Hepatocyte (in vitro differentiated cells): ENCODE measurements around the gene TRAF3.

Source experiments
- EZH2 ChIP-seq: fragments of 200-600 bp; sonication (generic); IDR thresholded peaks from 2 replicates; pipeline ENCODE4 v1.6.1; 2016; ENCODE audit warnings: antibody characterized with exemption, mild to moderate bottlenecking, borderline replicate concordance
- EZH2phosphoT487 ChIP-seq: fragments of 200-600 bp; sonication (generic); IDR thresholded peaks from one replicate; pipeline ENCODE4 v1.6.1; 2018; ENCODE audit warnings: antibody characterized with exemption, mild to moderate bottlenecking, low read depth, moderate library complexity; ENCODE audit not compliant: unreplicated experiment, severe bottlenecking
- TF ChIP-seq, protein P1 (sequence below): fragments of 200-600 bp; sonication (generic); IDR thresholded peaks from 2 replicates; pipeline ENCODE4 v1.5.1; 2016; ENCODE audit warnings: antibody characterized with exemption, mild to moderate bottlenecking; ENCODE audit not compliant: poor library complexity

DNA sequence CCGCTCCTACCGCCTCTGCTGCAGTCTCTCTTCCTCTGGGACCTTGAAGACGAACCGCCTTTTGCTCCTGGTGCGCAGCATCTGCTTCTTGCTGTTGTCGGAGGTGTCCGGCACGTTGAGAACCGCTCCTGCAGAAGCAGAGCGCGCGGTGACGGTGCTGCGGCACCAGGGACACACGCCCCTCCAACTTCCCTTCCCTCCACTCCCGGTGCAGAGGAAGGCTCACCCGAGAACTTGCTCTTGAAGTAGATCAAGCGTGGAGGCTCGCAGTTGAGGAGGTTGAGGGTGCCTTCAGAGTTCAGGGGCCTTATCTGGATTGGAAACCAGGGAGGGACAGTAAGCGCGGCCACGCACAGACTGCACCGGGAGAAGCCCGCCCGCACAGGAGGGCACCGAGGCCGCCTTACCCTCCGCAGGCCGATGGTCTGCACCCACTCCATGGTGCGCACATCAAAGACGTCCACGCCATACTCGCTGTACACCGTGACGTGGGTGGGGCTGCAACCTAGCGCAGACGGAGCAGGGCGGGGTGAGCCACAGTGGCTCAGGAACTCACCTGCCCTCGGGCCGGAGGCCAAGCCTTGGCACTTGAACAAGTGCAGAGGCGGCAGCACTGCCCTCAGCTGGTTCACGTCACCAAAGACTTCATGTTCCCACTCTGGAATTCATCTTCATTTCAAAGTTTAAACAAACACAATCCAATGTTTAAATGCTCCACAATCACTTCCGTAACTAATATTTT lies 162.7 kb downstream of the TRAF3 start:
- TF ChIP-seq EZH2, result no peak
- TF ChIP-seq, protein P1, sequence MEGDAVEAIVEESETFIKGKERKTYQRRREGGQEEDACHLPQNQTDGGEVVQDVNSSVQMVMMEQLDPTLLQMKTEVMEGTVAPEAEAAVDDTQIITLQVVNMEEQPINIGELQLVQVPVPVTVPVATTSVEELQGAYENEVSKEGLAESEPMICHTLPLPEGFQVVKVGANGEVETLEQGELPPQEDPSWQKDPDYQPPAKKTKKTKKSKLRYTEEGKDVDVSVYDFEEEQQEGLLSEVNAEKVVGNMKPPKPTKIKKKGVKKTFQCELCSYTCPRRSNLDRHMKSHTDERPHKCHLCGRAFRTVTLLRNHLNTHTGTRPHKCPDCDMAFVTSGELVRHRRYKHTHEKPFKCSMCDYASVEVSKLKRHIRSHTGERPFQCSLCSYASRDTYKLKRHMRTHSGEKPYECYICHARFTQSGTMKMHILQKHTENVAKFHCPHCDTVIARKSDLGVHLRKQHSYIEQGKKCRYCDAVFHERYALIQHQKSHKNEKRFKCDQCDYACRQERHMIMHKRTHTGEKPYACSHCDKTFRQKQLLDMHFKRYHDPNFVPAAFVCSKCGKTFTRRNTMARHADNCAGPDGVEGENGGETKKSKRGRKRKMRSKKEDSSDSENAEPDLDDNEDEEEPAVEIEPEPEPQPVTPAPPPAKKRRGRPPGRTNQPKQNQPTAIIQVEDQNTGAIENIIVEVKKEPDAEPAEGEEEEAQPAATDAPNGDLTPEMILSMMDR, result no peak
- TF ChIP-seq EZH2phosphoT487, result no peak
